ENCODE measurements around the gene RO60. TPM values are rescaled to one million over a fixed set of nuclear protein-coding genes. Genes with fewer than 3 reads are reported as not detected.

The RO60 gene
- polyA plus RNA-seq, 1 donor from 2014 or later: 36.7 TPM

GRCh38 chr1:193105821-193106177, 46.4 kb downstream of the RO60 start:
- no peaks in the 10 kb centered on the region for H4K20me1 ChIP-seq (ENCODE audit: insufficient read depth)
- H3K79me2 ChIP-seq (replicated peaks; ENCODE audit: insufficient read depth, low read length): no peaks in the 10 kb centered on the region
- peak overlapping the region; percentile 21 for H3K4me2 ChIP-seq (ENCODE audit: low read length)
- no peaks in the 10 kb centered on the region for H3K36me3 ChIP-seq (ENCODE audit: insufficient read depth, low read length)
- no peak overlapping the region for H3K27ac ChIP-seq (ENCODE audit: low read length)
- H3K27me3 ChIP-seq (ENCODE audit: insufficient read depth, low read depth, low read length): peaks cover 4% of the 10 kb centered on the region
- H2AFZ ChIP-seq (ENCODE audit: low read depth, low read length): no peak overlapping the region
- H3K9ac ChIP-seq (ENCODE audit: low read length): peak overlapping the region; percentile 58
- H3K9me3 ChIP-seq (ENCODE audit: low read length): no peaks in the 10 kb centered on the region
- H3K4me3 ChIP-seq (ENCODE audit: low read length): peak overlapping the region; percentile 87
- TF ChIP-seq SMC3 (conservative IDR thresholded peaks at IDR 0.05; ENCODE audit: poor library complexity): no peak
- no peak for TF ChIP-seq REST (IDR thresholded peaks at IDR 0.05; ENCODE audit: borderline replicate concordance)
- TF ChIP-seq CTCF (IDR thresholded peaks at IDR 0.05; ENCODE audit: poor library complexity, severe bottlenecking): no peak
- TF ChIP-seq POLR2AphosphoS5 (IDR thresholded peaks at IDR 0.05): no peak
- no peak for TF ChIP-seq MXI1 (conservative IDR thresholded peaks at IDR 0.05; ENCODE audit: poor library complexity, severe bottlenecking)
- no peak for TF ChIP-seq RAD21 (conservative IDR thresholded peaks at IDR 0.05)
- TF ChIP-seq EZH2 (IDR thresholded peaks at IDR 0.05; ENCODE audit: borderline replicate concordance, insufficient read depth, low read length, poor library complexity, severe bottlenecking): no peak
- TF ChIP-seq EP300 (conservative IDR thresholded peaks at IDR 0.05; ENCODE audit: poor library complexity, severe bottlenecking): no peak
- no peak for TF ChIP-seq TAF1 (IDR thresholded peaks at IDR 0.05; ENCODE audit: low read depth)
- H3K9me2 ChIP-seq (ENCODE audit: insufficient read depth, low read length): no peaks in the 10 kb centered on the region
- peaks cover 5% of the 10 kb centered on the region for H3F3A ChIP-seq (ENCODE audit: insufficient read depth, low read length, poor library complexity, severe bottlenecking)

- Histone ChIP-seq H4K20me1 (ENCODE audit: insufficient read depth) (no peaks in the 10 kb centered on the region), H3F3A (ENCODE audit: insufficient read depth, low read length, poor library complexity, severe bottlenecking) (peaks cover 5% of the 10 kb centered on the region), H3K9me3 (ENCODE audit: low read length) (no peaks in the 10 kb centered on the region), H3K27me3 (ENCODE audit: insufficient read depth, low read depth, low read length) (no peaks in the 10 kb centered on the region), H3K9ac (ENCODE audit: low read length) (no peak overlapping the region), H3K27ac (ENCODE audit: low read length) (no peak overlapping the region), H3K9me2 (ENCODE audit: insufficient read depth, low read length) (no peaks in the 10 kb centered on the region), H3K4me3 (ENCODE audit: low read length) (no peak overlapping the region), H2AFZ (ENCODE audit: low read depth, low read length) (no peak overlapping the region), H3K36me3 (ENCODE audit: insufficient read depth, low read length) (no peaks in the 10 kb centered on the region), H3K4me2 (ENCODE audit: low read length) (no peak overlapping the region), H3K79me2 (replicated peaks; ENCODE audit: insufficient read depth, low read length) (no peaks in the 10 kb centered on the region)
- no peak for TF ChIP-seq EZH2 (IDR thresholded peaks at IDR 0.05; ENCODE audit: borderline replicate concordance, insufficient read depth, low read length, poor library complexity, severe bottlenecking)
- TF ChIP-seq POLR2AphosphoS5 (IDR thresholded peaks at IDR 0.05): no peak
- no peak for TF ChIP-seq TAF1 (IDR thresholded peaks at IDR 0.05; ENCODE audit: low read depth)
- no peak for TF ChIP-seq REST (IDR thresholded peaks at IDR 0.05; ENCODE audit: borderline replicate concordance)
Observed at GRCh38 chr1:193108471-193108870, 49.1 kb downstream of the RO60 start.

Small RNAs within 50 kb of the gene (small RNA-seq; reads per million reads assigned to genes)
- gene SCARNA18B: 0 to 0.49 (median 0.08) reads per million in 3 experiments

Other genes starting within 250 kb of the RO60 start
- 24.4 and 28.8 TPM in 2 replicates for gene UCHL5, start 252 bp upstream of the RO60 start, polyA plus RNA-seq
- gene GLRX2, start 45.8 kb downstream of the RO60 start, polyA plus RNA-seq: 4.8 and 6.6 TPM in 2 replicates
- gene CDC73, start 62.4 kb downstream of the RO60 start, polyA plus RNA-seq: 10.4 and 11.9 TPM in 2 replicates
- gene B3GALT2, start 127.0 kb downstream of the RO60 start, polyA plus RNA-seq: 12.3 and 12.4 TPM in 2 replicates